Thymus (tissue), 11 donors: ENCODE measurements around the gene SEC24B. TPM values are rescaled to one million over a fixed set of nuclear protein-coding genes. Genes with fewer than 3 reads are reported as not detected.
A peak's percentile ranks its signal among the peaks of the same experiment; 100 is the strongest.
"Not testable (repeated sequence)": the region's sequence is repeated elsewhere in the genome, so short reads cannot be mapped to it uniquely, and the experiment has no call there.

Source experiments
- DNase-seq, 9 donors: peaks; one replicate each; pipeline ENCODE4 v3.0.0-alpha.2; 2013; ENCODE audit warnings: low spot score in 9 of 9, low read depth in 6 of 9, missing footprints in 1 of 9
- H3K27ac ChIP-seq, 2 donors: one replicate each; pipeline ENCODE4 v1.5.1; 2013; ENCODE audit warnings: control low read depth in 1 of 2, low read depth in 1 of 2, low read length in 1 of 2, mild to moderate bottlenecking in 1 of 2, moderate library complexity in 1 of 2
- H3K27me3 ChIP-seq, 2 donors: one replicate each; pipeline ENCODE4 v1.5.1; 2013; ENCODE audit warnings: low read length in 1 of 2; ENCODE audit not compliant: control insufficient read depth in 2 of 2, insufficient read depth in 1 of 2
- H3K36me3 ChIP-seq, 2 donors: one replicate each; pipeline ENCODE4 v1.5.1; 2013; ENCODE audit warnings: low read length in 1 of 2, mild to moderate bottlenecking in 1 of 2, moderate library complexity in 1 of 2; ENCODE audit not compliant: control insufficient read depth in 2 of 2, insufficient read depth in 2 of 2
- H3K4me1 ChIP-seq, 2 donors: one replicate each; pipeline ENCODE4 v1.5.1; 2013; ENCODE audit warnings: low read length in 2 of 2; ENCODE audit not compliant: control insufficient read depth in 2 of 2, insufficient read depth in 2 of 2
- H3K4me3 ChIP-seq, 2 donors: one replicate each; pipeline ENCODE4 v1.5.1; 2013; ENCODE audit warnings: low read length in 2 of 2, control low read depth in 1 of 2, mild to moderate bottlenecking in 1 of 2
- H3K9me3 ChIP-seq, 2 donors: one replicate each; pipeline ENCODE4 v1.5.1; 2013; ENCODE audit warnings: low read length in 1 of 2, mild to moderate bottlenecking in 1 of 2; ENCODE audit not compliant: control insufficient read depth in 2 of 2, insufficient read depth in 1 of 2
- WGBS: extraction: QIAGEN DNeasy Blood & Tissue Kit; methylation state at CpG from one replicate; pipeline ENCODE4 v1.1.7; 2013; 5-methylcytosine and 5-hydroxymethylcytosine counted together
- polyA plus RNA-seq: library from polyadenylated mRNA; stranded (reverse); fragments of 200-250 nt; gene quantifications from one replicate; pipeline ENCODE4 v1.2.3, GENCODE V29; 2013
- total RNA-seq: library from RNA; stranded (reverse); fragments of 120-200 nt; gene quantifications from one replicate; pipeline ENCODE4 v1.2.4, GENCODE V29; 2013
- donor health status: healthy.

SEC24B gene
- total and polyA plus RNA-seq, 2 donors = 15.3 to 21.3 TPM

DNA sequence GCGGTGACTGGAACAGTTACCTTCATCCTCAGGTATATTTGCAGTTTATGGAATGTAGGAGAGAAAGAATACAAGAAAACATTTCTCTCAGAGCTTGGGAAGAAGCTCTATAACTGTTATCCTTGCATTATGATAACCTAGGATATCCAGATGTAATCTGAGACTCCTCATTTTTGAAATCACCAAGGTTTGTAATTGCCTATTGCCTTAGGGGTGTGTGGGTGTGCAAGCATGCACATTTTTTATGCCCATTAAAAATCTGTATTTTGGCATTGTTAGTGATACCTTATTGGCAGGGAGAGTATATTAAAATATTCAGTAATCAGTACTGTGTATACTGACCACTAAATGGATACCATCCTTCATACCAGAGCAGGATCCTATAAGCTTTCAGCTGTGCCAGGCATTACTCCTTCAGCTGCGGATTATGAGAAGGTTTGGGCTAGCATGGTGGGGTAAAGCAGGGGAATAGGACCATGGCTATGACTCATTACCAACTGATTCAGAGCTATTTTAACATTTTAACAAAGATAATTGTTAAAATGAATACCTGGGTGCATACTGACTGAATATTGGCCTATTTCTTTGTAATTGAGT, 8.3 kb downstream of the SEC24B start:
- H3K36me3 ChIP-seq = peaks cover 8 to 17% of the 10 kb centered on the region in 2 donors
- 98% methylated on average over 2 of the region's 2 CpGs for WGBS
- H3K4me3 ChIP-seq = no peak overlapping the region
- H3K4me1 ChIP-seq = peaks cover 3 to 16% of the 10 kb centered on the region in 2 donors
- no peaks in the 10 kb centered on the region for H3K27me3 ChIP-seq
- DNase-seq = no peak
- no peak overlapping the region for H3K27ac ChIP-seq
- H3K9me3 ChIP-seq = peaks cover 2 to 3% of the 10 kb centered on the region in 2 donors

DNA sequence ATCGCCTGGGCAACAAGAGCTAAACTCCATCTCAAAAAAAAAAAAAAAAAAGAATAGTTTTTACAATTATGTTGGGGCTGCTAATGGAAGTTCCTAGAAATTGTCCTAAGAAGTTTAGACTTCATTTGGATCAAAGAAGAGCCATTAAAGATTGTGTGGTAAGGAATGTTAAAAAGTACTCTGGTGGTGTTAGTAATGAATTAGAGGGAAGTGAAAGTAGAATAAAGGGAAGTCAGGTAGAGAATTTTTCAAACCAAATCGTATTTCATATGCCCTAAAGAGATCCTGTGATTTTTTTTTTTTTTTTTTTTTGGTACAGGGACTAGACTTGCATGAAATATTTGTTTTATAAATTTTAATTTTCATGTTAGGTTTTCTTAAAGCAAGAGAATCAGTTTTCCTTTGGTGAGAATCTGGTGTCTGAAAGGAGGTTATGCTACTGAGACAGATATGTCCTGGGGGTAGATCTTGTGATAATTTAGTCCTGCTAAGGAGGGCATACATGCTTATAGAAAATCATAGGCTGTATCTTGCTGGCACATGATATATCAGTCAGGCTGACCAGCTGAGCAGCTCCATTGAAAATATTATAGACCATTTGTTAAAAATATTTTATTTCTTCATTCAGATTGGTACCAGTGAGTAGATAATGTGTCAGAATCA, 10.7 kb downstream of the SEC24B start:
- Histone ChIP-seq H3K36me3 (peaks cover 13 to 29% of the 10 kb centered on the region in 2 donors), H3K27ac (no peak overlapping the region), H3K9me3 (peaks cover 2 to 3% of the 10 kb centered on the region in 2 donors), H3K27me3 (no peaks in the 10 kb centered on the region), H3K4me3 (no peak overlapping the region), H3K4me1 (peaks cover 0 to 10% of the 10 kb centered on the region in 2 donors)
- WGBS = 62% methylated on average over 2 of the region's 2 CpGs
- DNase-seq = no peak

DNA sequence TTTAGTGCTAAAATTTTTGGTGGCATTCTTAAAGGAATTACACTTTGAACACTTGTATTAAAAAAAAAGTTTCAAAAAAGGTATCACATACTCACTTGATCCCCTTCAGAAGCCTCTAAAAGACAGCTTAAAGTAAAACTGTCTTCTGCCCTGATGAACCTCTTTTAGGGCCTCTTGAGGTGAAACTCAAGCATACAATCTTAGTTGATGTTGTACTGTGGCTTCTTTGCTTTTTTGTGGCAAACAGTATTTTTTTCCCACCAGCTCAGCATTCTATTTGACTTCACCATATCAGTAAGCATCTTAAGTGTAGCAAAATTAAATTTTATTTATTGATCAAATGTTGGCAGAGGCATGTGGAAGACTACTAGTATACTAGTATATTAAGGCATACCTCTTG, 13.7 kb downstream of the SEC24B start:
- peaks cover 20 to 46% of the 10 kb centered on the region in 2 donors for H3K36me3 ChIP-seq

DNA sequence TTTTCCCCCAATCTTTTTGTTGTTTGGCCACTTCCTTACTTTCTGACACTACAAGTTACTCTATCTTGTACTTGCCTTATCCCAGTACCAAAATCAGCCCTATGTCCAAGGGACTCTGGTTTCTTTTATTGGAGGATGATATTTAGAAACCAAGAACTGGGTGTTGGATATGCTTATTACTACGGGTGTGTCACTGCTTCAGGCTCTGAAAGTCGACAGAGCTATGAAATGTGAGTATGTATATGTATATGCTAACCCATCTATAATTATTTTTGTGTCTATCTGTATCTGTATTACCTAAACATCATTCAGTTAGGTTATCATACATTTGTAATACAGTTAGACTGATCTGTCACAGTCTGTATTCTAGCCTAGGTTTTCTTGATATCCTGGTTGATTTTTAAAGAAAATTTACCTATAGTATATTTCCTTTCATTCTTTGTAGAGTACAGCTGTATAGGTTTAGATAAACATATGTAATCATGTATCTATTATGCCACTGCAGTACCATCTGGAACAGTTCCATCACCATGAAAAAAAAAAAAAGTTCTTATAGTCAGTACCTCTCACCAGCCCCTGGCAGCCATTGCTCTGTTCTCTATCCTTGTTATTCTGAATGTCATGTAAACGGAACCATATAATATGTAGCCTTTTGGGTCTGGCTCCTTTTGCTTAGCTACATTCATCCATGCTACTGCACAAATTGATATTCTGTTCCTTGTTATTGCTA, 18.1 kb downstream of the SEC24B start:
- H3K4me1 ChIP-seq = peaks cover 0 to 5% of the 10 kb centered on the region in 2 donors
- DNase-seq = no peak
- no peak overlapping the region for H3K27ac ChIP-seq
- peaks cover 15 to 44% of the 10 kb centered on the region in 2 donors for H3K36me3 ChIP-seq
- H3K9me3 ChIP-seq = no peaks in the 10 kb centered on the region
- H3K4me3 ChIP-seq = no peak overlapping the region
- 96% methylated on average over 3 of the region's 3 CpGs for WGBS
- no peaks in the 10 kb centered on the region for H3K27me3 ChIP-seq

More for the DNA sequence above, 13.7 kb downstream of the SEC24B start:
- peak in 2 of 9 donors; percentile 20 to 60 for DNase-seq
- H3K9me3 ChIP-seq = peaks cover 2 to 3% of the 10 kb centered on the region in 2 donors
- peaks cover 0 to 5% of the 10 kb centered on the region in 2 donors for H3K4me1 ChIP-seq
- H3K4me3 ChIP-seq = no peak overlapping the region
- H3K27me3 ChIP-seq = no peaks in the 10 kb centered on the region
- no peak overlapping the region for H3K27ac ChIP-seq

DNA sequence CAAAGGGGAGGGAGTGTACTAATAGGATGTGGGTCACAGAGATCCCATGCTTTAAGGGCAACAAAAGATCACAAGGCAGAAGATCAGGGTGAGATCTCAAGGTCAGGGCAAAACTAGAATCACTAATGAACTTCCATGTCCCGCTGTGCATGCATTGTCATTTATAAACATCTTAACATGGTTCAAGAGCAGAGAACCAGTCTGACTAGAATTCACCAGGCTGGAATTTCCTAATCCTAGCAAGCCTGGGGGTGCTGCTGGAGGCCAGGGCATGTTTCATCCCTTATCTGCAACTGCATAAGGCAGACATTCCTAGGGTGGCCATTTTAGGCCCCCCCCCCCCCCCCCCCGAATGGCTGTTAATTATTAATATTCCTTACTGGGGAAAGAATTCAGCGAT, 19.5 kb downstream of the SEC24B start:
- H3K27me3 ChIP-seq, H3K9me3 ChIP-seq, H3K4me3 ChIP-seq, H3K4me1 ChIP-seq, DNase-seq, H3K27ac ChIP-seq: not testable (repeated sequence)
- WGBS = 97% methylated on average over 3 of the region's 3 CpGs
- H3K36me3 ChIP-seq = peaks cover 15 to 42% of the 10 kb centered on the region in 2 donors

DNA sequence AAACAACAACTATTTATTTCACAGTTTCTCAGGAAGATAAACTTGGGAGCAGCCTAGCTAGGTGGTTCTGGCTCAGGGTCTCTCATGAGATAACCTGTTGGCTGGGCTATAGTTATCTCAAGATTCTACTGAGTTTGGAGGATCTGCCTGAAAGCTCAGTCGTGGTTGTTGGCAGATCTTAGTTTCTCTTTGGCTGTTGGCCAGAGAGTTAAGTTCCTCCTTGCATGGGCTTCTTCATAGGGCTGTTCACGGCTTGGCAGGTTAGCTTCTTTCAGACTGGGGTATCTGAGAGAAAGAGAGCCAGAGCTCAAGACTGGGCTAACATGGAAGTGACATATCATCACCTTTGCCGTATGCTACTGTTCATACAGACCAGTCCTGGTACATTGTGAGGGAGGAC, 28.7 kb downstream of the SEC24B start:
- DNase-seq = no peak
- 63% methylated on average over 3 of the region's 3 CpGs for WGBS
- Histone ChIP-seq H3K36me3 (peaks cover 20 to 42% of the 10 kb centered on the region in 2 donors), H3K27ac (no peak overlapping the region), H3K27me3 (no peaks in the 10 kb centered on the region), H3K4me1 (no peaks in the 10 kb centered on the region), H3K9me3 (peaks cover 0 to under 1% of the 10 kb centered on the region in 2 donors), H3K4me3 (no peak overlapping the region)

DNA sequence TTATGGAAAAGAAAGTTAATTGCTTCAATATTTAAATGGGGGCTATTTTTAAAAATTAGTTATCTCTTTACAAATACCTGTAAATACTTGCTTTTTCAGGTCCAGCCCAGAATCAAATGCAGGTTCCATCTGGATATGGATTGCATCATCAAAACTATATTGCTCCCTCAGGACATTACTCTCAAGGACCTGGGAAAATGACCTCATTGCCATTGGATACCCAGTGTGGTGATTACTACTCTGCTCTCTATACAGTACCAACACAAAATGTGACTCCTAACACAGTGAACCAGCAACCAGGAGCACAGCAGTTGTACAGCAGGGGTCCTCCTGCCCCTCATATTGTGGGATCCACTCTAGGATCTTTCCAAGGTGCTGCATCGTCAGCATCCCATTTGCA, 29.2 kb downstream of the SEC24B start:
- Histone ChIP-seq H3K27ac (no peak overlapping the region), H3K4me1 (no peaks in the 10 kb centered on the region), H3K9me3 (no peaks in the 10 kb centered on the region), H3K27me3 (no peaks in the 10 kb centered on the region), H3K4me3 (no peak overlapping the region), H3K36me3 (peaks cover 20 to 42% of the 10 kb centered on the region in 2 donors)
- WGBS = 98% methylated on average over 1 of the region's 1 CpG
- no peak for DNase-seq

DNA sequence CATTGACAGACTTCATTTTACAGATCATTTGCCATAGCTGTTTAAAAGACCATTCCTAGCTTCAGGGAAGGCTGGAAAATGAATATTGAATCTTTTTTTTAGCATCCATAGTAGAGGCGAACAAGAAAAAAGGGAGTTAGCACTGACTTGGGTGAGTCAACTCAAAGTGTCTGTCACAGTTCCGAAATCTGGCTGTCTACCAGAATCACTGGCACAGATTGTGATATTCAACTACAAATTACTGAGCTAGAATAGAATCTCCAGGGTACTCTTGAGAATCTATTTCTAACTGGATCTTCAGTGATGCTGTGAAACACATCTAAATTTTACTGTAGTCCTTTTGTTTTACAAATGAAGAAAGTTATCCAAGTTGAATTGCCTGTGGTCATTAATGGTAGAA, 31.5 kb downstream of the SEC24B start:
- WGBS = 95% methylated on average over 2 of the region's 2 CpGs
- Histone ChIP-seq H3K4me3 (no peak overlapping the region), H3K27me3 (no peaks in the 10 kb centered on the region), H3K4me1 (no peaks in the 10 kb centered on the region), H3K9me3 (no peaks in the 10 kb centered on the region), H3K27ac (no peak overlapping the region), H3K36me3 (peaks cover 20 to 53% of the 10 kb centered on the region in 2 donors)
- DNase-seq = no peak

DNA sequence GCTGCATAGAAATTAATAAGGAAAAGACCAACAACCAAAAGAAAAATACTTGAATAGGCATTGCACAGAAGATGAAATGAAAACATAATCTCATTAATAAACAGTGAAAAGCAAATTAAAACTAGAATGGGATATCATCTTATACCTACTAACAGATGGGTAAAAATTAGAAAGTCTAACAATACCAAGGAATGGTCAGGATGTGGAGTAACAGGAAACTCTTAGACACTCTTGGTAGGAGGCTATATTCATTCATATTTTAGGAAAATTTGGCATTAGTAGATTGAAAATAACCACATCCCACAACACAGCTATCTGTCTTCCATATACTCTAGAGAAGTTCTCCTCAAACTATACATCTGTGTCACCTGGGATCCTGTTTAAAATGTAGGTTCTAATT, 36.3 kb downstream of the SEC24B start:
- no peak overlapping the region for H3K27ac ChIP-seq
- peaks cover 0 to 46% of the 10 kb centered on the region in 2 donors for H3K36me3 ChIP-seq
- H3K4me3 ChIP-seq = no peak overlapping the region
- H3K27me3 ChIP-seq = no peaks in the 10 kb centered on the region
- no peaks in the 10 kb centered on the region for H3K9me3 ChIP-seq
- H3K4me1 ChIP-seq = no peaks in the 10 kb centered on the region
- DNase-seq = no peak
